ENCODE measurements around the gene UBA3. TPM values are rescaled to one million over a fixed set of nuclear protein-coding genes. Genes with fewer than 3 reads are reported as not detected.

Gene UBA3
- total and polyA plus RNA-seq, 11 donors, result 45.1 to 117 (median 75.3) TPM

GRCh38 chr3:69072928-69073327, 7.2 kb downstream of the UBA3 start:
- Histone ChIP-seq H3K4me3 (no peak overlapping the region), H3K36me3 (peaks cover 0 to 85% (median 68%) of the 10 kb centered on the region in 9 donors), H3K27me3 (no peaks in the 10 kb centered on the region), H3K9me3 (no peaks in the 10 kb centered on the region), H3K4me1 (peaks cover 0 to 15% (median 6%) of the 10 kb centered on the region in 12 donors), H3K27ac (no peak overlapping the region)
- WGBS, 4 donors, result 88 to 94% (median 91%) methylated on average over 3 of the region's 3 CpGs
- intact Hi-C loops (cut with DNase I), result no loop called here
- DNase-seq, result no peak
- ATAC-seq, result no peak
- TF ChIP-seq POLR2A (IDR thresholded peaks at IDR 0.05) (no peak), CTCF (IDR thresholded peaks at IDR 0.05) (no peak)

- H3K4me3 ChIP-seq, result no peak overlapping the region
- no peaks in the 10 kb centered on the region for H3K27me3 ChIP-seq
- no peak overlapping the region for H3K27ac ChIP-seq
- DNase-seq (no peak), ATAC-seq (no peak)
- peaks cover 0 to 100% (median 53%) of the 10 kb centered on the region in 9 donors for H3K36me3 ChIP-seq
- 65 to 96% (median 74%) methylated on average over 4 of the region's 4 CpGs for WGBS, 4 donors
- TF ChIP-seq CTCF (IDR thresholded peaks at IDR 0.05) (no peak), POLR2A (IDR thresholded peaks at IDR 0.05) (no peak)
- H3K9me3 ChIP-seq, result no peaks in the 10 kb centered on the region
- intact Hi-C loops (cut with DNase I), result no loop called here
- peaks cover 0 to 7% (median 0%) of the 10 kb centered on the region in 12 donors for H3K4me1 ChIP-seq
Measured at GRCh38 chr3:69066121-69066520, 14.0 kb downstream of the UBA3 start.

DNA sequence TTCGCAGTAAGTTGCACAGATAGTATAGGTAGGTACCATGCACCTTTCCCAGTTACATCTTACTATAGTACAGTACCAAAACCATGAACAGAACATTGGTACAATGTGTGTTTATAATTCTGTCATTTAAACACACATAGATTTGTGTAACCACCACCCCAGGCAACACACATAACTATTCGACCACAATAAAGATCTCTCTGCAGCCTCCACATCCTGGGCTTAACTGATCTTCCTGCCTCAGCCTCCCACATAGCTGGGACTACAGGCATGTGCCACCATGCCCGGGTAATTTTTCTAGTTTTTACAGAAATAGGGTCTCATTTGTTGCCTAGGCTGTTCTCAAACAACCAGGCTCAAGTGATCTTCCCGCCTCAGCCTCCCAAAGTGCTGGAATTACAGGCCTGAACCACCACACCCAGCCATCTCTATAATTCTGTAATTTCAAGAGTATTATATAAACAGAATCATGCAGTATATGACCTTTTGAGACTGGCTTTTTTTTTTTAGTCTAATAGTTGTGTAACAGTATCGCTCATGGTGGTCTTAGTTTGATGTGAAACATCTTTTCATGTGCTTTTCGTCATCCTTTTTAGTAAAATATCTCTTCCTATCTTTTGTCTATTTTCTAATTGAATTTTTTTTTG, 14.7 kb downstream of the UBA3 start:
- peaks cover 0 to 7% (median 0%) of the 10 kb centered on the region in 12 donors for H3K4me1 ChIP-seq
- intact Hi-C loops (cut with DNase I), result no loop called here
- no peak for TF ChIP-seq POLR2A (IDR thresholded peaks at IDR 0.05)
- TF ChIP-seq CTCF (IDR thresholded peaks at IDR 0.05), result no peak
- H3K4me3 ChIP-seq, result no peak overlapping the region
- peaks cover 0 to 100% (median 53%) of the 10 kb centered on the region in 9 donors for H3K36me3 ChIP-seq
- DNase-seq (no peak), ATAC-seq (no peak)
- H3K27ac ChIP-seq, result no peak overlapping the region
- H3K9me3 ChIP-seq, result no peaks in the 10 kb centered on the region
- 86 to 96% (median 92%) methylated on average over 6 of the region's 6 CpGs for WGBS, 4 donors
- H3K27me3 ChIP-seq, result no peaks in the 10 kb centered on the region

DNA sequence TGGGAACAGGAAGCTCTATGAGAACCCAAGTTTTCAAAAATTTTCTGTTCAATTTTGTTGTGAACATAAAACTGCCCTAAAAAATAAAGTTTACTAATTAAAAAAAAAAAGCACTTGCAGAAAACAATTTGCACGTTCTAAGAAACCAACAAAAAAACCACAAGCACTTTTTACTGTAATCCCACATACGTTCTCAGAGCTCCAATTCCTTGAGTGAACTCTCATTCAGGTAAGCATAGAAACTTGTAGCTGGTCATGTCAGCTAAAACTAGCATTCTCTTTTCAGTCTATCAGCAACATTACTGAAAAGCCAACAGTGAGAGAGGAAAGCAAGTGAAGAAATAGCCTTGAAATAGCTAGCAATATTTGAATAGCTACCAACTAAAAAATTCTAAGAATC, 16.5 kb downstream of the UBA3 start:
- TF ChIP-seq CTCF (IDR thresholded peaks at IDR 0.05) (no peak), POLR2A (IDR thresholded peaks at IDR 0.05) (no peak)
- 84 to 89% (median 88%) methylated on average over 2 of the region's 2 CpGs for WGBS, 4 donors
- peak overlapping the region in 1 of 12 donors; percentile 38 for H3K27ac ChIP-seq
- ATAC-seq, result no peak
- H3K36me3 ChIP-seq, result peaks cover 0 to 100% (median 62%) of the 10 kb centered on the region in 9 donors
- no peaks in the 10 kb centered on the region for H3K9me3 ChIP-seq
- DNase-seq, result no peak
- H3K27me3 ChIP-seq, result no peaks in the 10 kb centered on the region
- no peak overlapping the region for H3K4me3 ChIP-seq
- intact Hi-C loops (cut with DNase I), result no loop called here
- peaks cover 0 to 15% (median 0%) of the 10 kb centered on the region in 12 donors for H3K4me1 ChIP-seq
